ENCODE measurements around the gene SYT12. TPM values are rescaled to one million over a fixed set of nuclear protein-coding genes. Genes with fewer than 3 reads are reported as not detected.

Gene SYT12
- total and polyA plus RNA-seq, 2 donors (not counting 1 experiment from before 2014, with no cell fraction given) = not detected

DNA sequence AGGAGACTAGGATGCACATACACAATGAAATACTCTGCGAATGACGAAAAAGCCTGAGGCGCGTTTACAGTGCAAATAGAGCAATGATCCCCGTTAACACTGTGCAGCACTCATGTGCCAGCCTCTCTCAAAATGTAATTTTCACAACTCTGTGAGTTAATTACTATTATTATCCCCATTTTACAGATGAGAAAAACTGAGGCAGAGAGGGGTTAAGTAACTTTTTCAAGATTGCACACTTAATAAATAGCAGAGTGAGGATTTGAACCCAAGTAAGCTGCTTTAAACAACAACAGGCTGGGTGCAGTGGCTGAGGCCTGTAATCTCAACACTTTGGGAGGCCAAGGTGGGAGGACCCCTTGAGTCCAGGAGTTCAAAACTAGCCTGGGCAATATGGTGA, 21.6 kb upstream of the SYT12 start:
- no peak for ATAC-seq (ENCODE audit: low read depth)
- H3K27me3 Mint-ChIP-seq = peaks cover 25% of the 10 kb centered on the region
- Histone ChIP-seq H3K9ac (ENCODE audit: low read length) (no peak overlapping the region), H3K36me3 (replicated peaks in 1 of 2; ENCODE audit: control extremely low read depth in 1 of 2, control insufficient read depth in 1 of 2, extremely low read depth in 1 of 2, insufficient read depth in 2 of 2, low read length in 1 of 2) (no peaks in the 10 kb centered on the region), H2AFZ (ENCODE audit: insufficient read depth, low read depth, low read length, poor library complexity, severe bottlenecking) (no peak overlapping the region), H4K20me1 (ENCODE audit: control insufficient read depth, insufficient read depth, low read length, poor library complexity, severe bottlenecking) (no peaks in the 10 kb centered on the region), H3K4me2 (replicated peaks; ENCODE audit: low read depth, low read length, poor library complexity, severe bottlenecking) (no peak overlapping the region), H3K27ac (ENCODE audit: low read length in 2 of 2) (no peak overlapping the region), H3K9me3 (ENCODE audit: control extremely low read depth in 1 of 3, control insufficient read depth in 2 of 3, insufficient read depth in 1 of 3, low read length in 2 of 3) (no peaks in the 10 kb centered on the region), H3K4me1 (ENCODE audit: control insufficient read depth in 2 of 2, insufficient read depth in 2 of 2, low read length in 2 of 2) (no peaks in the 10 kb centered on the region), H3K27me3 (replicated peaks in 1 of 4; ENCODE audit: control extremely low read depth in 1 of 4, control insufficient read depth in 3 of 4, insufficient read depth in 4 of 4, low read length in 3 of 4) (peaks cover 0 to 17% (median 0%) of the 10 kb centered on the region in 4 experiments), H3K79me2 (ENCODE audit: control insufficient read depth, insufficient read depth, low read length) (no peaks in the 10 kb centered on the region), H3K4me3 (ENCODE audit: control extremely low read depth in 1 of 5, extremely low read depth in 1 of 5, insufficient read depth in 1 of 5, low read depth in 2 of 5, low read length in 4 of 5) (no peak overlapping the region)
- CTCF ChIA-PET = no interaction called here
- intact Hi-C loops (cut with micrococcal nuclease) = no loop called here
- POLR2A ChIA-PET = no interaction called here
- H3K4me1 Mint-ChIP-seq = no peaks in the 10 kb centered on the region
- TF ChIP-seq, protein P1, sequence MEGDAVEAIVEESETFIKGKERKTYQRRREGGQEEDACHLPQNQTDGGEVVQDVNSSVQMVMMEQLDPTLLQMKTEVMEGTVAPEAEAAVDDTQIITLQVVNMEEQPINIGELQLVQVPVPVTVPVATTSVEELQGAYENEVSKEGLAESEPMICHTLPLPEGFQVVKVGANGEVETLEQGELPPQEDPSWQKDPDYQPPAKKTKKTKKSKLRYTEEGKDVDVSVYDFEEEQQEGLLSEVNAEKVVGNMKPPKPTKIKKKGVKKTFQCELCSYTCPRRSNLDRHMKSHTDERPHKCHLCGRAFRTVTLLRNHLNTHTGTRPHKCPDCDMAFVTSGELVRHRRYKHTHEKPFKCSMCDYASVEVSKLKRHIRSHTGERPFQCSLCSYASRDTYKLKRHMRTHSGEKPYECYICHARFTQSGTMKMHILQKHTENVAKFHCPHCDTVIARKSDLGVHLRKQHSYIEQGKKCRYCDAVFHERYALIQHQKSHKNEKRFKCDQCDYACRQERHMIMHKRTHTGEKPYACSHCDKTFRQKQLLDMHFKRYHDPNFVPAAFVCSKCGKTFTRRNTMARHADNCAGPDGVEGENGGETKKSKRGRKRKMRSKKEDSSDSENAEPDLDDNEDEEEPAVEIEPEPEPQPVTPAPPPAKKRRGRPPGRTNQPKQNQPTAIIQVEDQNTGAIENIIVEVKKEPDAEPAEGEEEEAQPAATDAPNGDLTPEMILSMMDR (IDR thresholded peaks at IDR 0.05) = no peak
- no peak for TF ChIP-seq EZH2 (IDR thresholded peaks at IDR 0.05; ENCODE audit: borderline replicate concordance, insufficient read depth, low read depth, low read length, poor library complexity, severe bottlenecking)
- no peak overlapping the region for H3K4me3 Mint-ChIP-seq
- H3K27ac Mint-ChIP-seq = no peak overlapping the region
- no peaks in the 10 kb centered on the region for H3K9me3 Mint-ChIP-seq (ENCODE audit: insufficient read depth)
- no peak for DNase-seq
- WGBS (ENCODE audit: insufficient coverage) = 98% methylated on average over 4 of the region's 5 CpGs

DNA sequence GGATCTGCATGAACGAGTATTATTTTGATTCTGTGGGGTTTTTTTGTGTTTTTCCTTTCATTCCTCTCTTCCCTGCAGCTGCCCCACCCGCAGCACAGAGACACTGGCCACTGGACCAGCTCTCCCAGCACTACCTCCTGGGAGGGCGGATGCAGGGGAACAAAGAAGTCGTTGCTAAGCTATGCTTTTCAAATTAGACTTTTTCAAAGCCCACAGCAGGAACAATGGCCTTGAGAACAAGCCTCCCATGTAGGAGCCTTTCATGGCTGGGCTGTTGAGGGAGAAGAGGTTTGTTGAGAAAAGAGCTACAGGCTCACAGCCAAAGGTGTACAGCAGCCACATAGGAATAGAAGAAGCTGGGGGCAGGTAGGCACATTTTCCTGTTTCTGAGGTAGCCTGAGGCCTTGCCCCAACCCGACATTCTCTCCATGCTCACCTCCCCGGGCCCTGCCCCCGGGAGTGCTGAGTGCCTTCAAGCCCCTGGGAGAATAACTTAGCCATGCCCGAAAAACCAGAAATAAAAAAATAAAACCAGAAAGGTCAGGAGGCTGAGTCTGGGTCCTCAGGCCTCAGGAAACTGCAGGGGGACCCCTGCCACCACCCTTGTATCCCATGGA, 20.5 kb upstream of the SYT12 start:
- POLR2A ChIA-PET = no interaction called here
- no peak overlapping the region for H3K9ac ChIP-seq (ENCODE audit: low read length)
- H3K9me3 Mint-ChIP-seq (ENCODE audit: insufficient read depth) = no peaks in the 10 kb centered on the region
- TF ChIP-seq, protein P1 (IDR thresholded peaks at IDR 0.05) = no peak
- no peak for TF ChIP-seq EZH2 (IDR thresholded peaks at IDR 0.05; ENCODE audit: borderline replicate concordance, insufficient read depth, low read depth, low read length, poor library complexity, severe bottlenecking)
- H3K36me3 ChIP-seq (replicated peaks in 1 of 2; ENCODE audit: control extremely low read depth in 1 of 2, control insufficient read depth in 1 of 2, extremely low read depth in 1 of 2, insufficient read depth in 2 of 2, low read length in 1 of 2) = no peaks in the 10 kb centered on the region
- no peaks in the 10 kb centered on the region for H3K9me3 ChIP-seq (ENCODE audit: control extremely low read depth in 1 of 3, control insufficient read depth in 2 of 3, insufficient read depth in 1 of 3, low read length in 2 of 3)
- H3K4me2 ChIP-seq (replicated peaks; ENCODE audit: low read depth, low read length, poor library complexity, severe bottlenecking) = no peak overlapping the region
- H3K4me1 Mint-ChIP-seq = no peaks in the 10 kb centered on the region
- no peaks in the 10 kb centered on the region for H4K20me1 ChIP-seq (ENCODE audit: control insufficient read depth, insufficient read depth, low read length, poor library complexity, severe bottlenecking)
- no peak overlapping the region for H3K27ac Mint-ChIP-seq
- no peak overlapping the region for H3K4me3 ChIP-seq (ENCODE audit: control extremely low read depth in 1 of 5, extremely low read depth in 1 of 5, insufficient read depth in 1 of 5, low read depth in 2 of 5, low read length in 4 of 5)
- CTCF ChIA-PET = no interaction called here
- peaks cover 18% of the 10 kb centered on the region for H3K27me3 Mint-ChIP-seq
- no peak overlapping the region for H3K27ac ChIP-seq (ENCODE audit: low read length in 2 of 2)
- DNase-seq (no peak), ATAC-seq (ENCODE audit: low read depth) (no peak)
- WGBS (ENCODE audit: insufficient coverage) = 81% methylated on average over 7 of the region's 8 CpGs
- peaks cover 0 to 10% (median 0%) of the 10 kb centered on the region in 4 experiments for H3K27me3 ChIP-seq (replicated peaks in 1 of 4; ENCODE audit: control extremely low read depth in 1 of 4, control insufficient read depth in 3 of 4, insufficient read depth in 4 of 4, low read length in 3 of 4)
- intact Hi-C loops (cut with micrococcal nuclease) = no loop called here
- no peak overlapping the region for H2AFZ ChIP-seq (ENCODE audit: insufficient read depth, low read depth, low read length, poor library complexity, severe bottlenecking)
- no peaks in the 10 kb centered on the region for H3K4me1 ChIP-seq (ENCODE audit: control insufficient read depth in 2 of 2, insufficient read depth in 2 of 2, low read length in 2 of 2)
- no peak overlapping the region for H3K4me3 Mint-ChIP-seq
- no peaks in the 10 kb centered on the region for H3K79me2 ChIP-seq (ENCODE audit: control insufficient read depth, insufficient read depth, low read length)

Measured in B cell (primary cell).